GM12878 (cell line): ENCODE data around the gene PLP1. TPM values are rescaled to one million over a fixed set of nuclear protein-coding genes. Genes with fewer than 3 reads are reported as not detected.

ENCODE experiments used
- ATAC-seq: fragments of 200-7000 bp; cut with Tn5 transposase; 3 replicates; pipeline ENCODE4 v1.9.1; 2020; ENCODE audit warnings: mild to moderate bottlenecking, moderate library complexity
- BruUV-seq: library from RNA; stranded (reverse); fragments of 400-500 nt; replicated peaks from 2 replicates; lab custom pipeline; 2021; lab: Mats Ljungman, UMichigan
- CTCF ChIA-PET: fragments of 300-600 bp; sonication (Branson Sonifier 250); formaldehyde crosslinking; extraction: SDS; loops from one replicate; lab custom pipeline; 2021; ENCODE audit warnings: inconsistent platforms; lab: Yijun Ruan, JAX
- POLR2A ChIA-PET: fragments of 350-600 bp; formaldehyde crosslinking; extraction: SDS; loops from one replicate; lab custom pipeline; 2021; ENCODE audit warnings: inconsistent platforms; lab: Charles Lee
- RAD21 ChIA-PET: fragments of 300-600 bp; sonication (Branson Sonifier 250); formaldehyde crosslinking; loops from one replicate; lab custom pipeline; 2023; ENCODE audit warnings: antibody characterized with exemption; ENCODE audit not compliant: unreplicated experiment; lab: Charles Lee
- SMC1A ChIA-PET: fragments of 300-600 bp; sonication (Branson Sonifier 250); formaldehyde crosslinking; loops from one replicate; lab custom pipeline; 2023; ENCODE audit not compliant: unreplicated experiment, uncharacterized antibody; lab: Charles Lee
- DNase-seq: peaks from one replicate; pipeline ENCODE4 v3.0.0-alpha.2; 2011; ENCODE audit warnings: low read depth, low spot score
- FAIRE-seq: peaks from 3 replicates; lab custom pipeline; 2011; peaks lifted over from hg19 to GRCh38; lab: Jason Lieb, UNC
- H2AFZ ChIP-seq: 2 replicates; pipeline ENCODE4 v1.6.0; 2011; ENCODE audit warnings: low read depth, low read length, control low read depth; ENCODE audit not compliant: control insufficient read depth
- H3K27ac ChIP-seq: 2 replicates; pipeline ENCODE4 v1.5.1; 2011; ENCODE audit warnings: control low read depth; ENCODE audit not compliant: control insufficient read depth, insufficient read depth
- H3K27me3 ChIP-seq, 2 experiments: replicated peaks in 1 of 2; 2 replicates each; pipeline versions ENCODE4 v1.6.0 to v1.6.1; 2011; ENCODE audit warnings: low read length in 1 of 2; ENCODE audit not compliant: control insufficient read depth in 2 of 2, insufficient read depth in 2 of 2
- H3K36me3 ChIP-seq, 2 experiments: 2 replicates each; pipeline ENCODE4 v1.5.1; 2011; ENCODE audit warnings: low read length in 1 of 2; ENCODE audit not compliant: control insufficient read depth in 2 of 2, insufficient read depth in 2 of 2
- H3K4me1 ChIP-seq: 2 replicates; pipeline ENCODE4 v1.6.1; 2011; ENCODE audit warnings: mild to moderate bottlenecking, low read length, moderate library complexity, mixed read lengths; ENCODE audit not compliant: control insufficient read depth, insufficient read depth
- H3K4me2 ChIP-seq: 2 replicates; pipeline ENCODE4 v1.6.0; 2011; ENCODE audit warnings: control low read depth; ENCODE audit not compliant: control insufficient read depth, insufficient read depth
- H3K4me3 ChIP-seq: fragments of 200-600 bp; sonication (generic); 2 replicates; pipeline ENCODE4 v1.5.1; 2016
- H3K79me2 ChIP-seq: 2 replicates; pipeline ENCODE4 v1.6.0; 2011; ENCODE audit warnings: low read length; ENCODE audit not compliant: control insufficient read depth, insufficient read depth
- H3K9ac ChIP-seq: 2 replicates; pipeline ENCODE4 v1.8.0; 2011; ENCODE audit warnings: low read length, control low read depth, mixed read lengths; ENCODE audit not compliant: control insufficient read depth, insufficient read depth
- H3K9me3 ChIP-seq: replicated peaks from 3 replicates; pipeline ENCODE4 v1.5.1; 2011; ENCODE audit warnings: mild to moderate bottlenecking, low read length; ENCODE audit not compliant: control insufficient read depth, insufficient read depth
- H4K20me1 ChIP-seq: 2 replicates; pipeline ENCODE4 v1.6.0; 2011; ENCODE audit not compliant: control insufficient read depth, insufficient read depth
- BHLHE40 ChIP-seq, 2 experiments: fragments of 450-650 bp in 1 of 2; IDR thresholded peaks; 2 replicates each; pipeline ENCODE4 v1.6.1; 2011 to 2017; ENCODE audit warnings: low read depth in 2 of 2, borderline replicate concordance in 1 of 2, improper control_type of control experiment in 1 of 2, low read length in 1 of 2, mild to moderate bottlenecking in 1 of 2
- CHD4 ChIP-seq: fragments of 200-600 bp; sonication (generic); IDR thresholded peaks from 2 replicates; pipeline ENCODE4 v1.6.1; 2016; ENCODE audit warnings: mild to moderate bottlenecking
- DPF2 ChIP-seq: fragments of 450-650 bp; IDR thresholded peaks from 2 replicates; pipeline ENCODE4 v1.6.1; 2017; ENCODE audit warnings: mild to moderate bottlenecking
- EGR1 ChIP-seq, 2 experiments: IDR thresholded peaks; 1 replicate in 1 of 2; 2 replicates in 1 of 2; pipeline ENCODE4 v1.6.1; 2011 to 2012; ENCODE audit warnings: low read depth in 2 of 2, low read length in 2 of 2, borderline replicate concordance in 1 of 2, mild to moderate bottlenecking in 1 of 2, moderate library complexity in 1 of 2
- JUND ChIP-seq: IDR thresholded peaks from 2 replicates; pipeline ENCODE4 v1.6.1; 2012; ENCODE audit warnings: low read depth, mild to moderate bottlenecking, low read length, improper control_type of control experiment, moderate library complexity
- NR2C2 ChIP-seq: IDR thresholded peaks from 2 replicates; pipeline ENCODE4 v1.6.1; 2011; ENCODE audit warnings: borderline replicate concordance, low read depth; ENCODE audit not compliant: control insufficient read depth, insufficient read length
- POU2F2 ChIP-seq: IDR thresholded peaks from 3 replicates; pipeline ENCODE4 v1.6.1; 2011; ENCODE audit warnings: low read depth, mild to moderate bottlenecking, low read length, borderline replicate concordance
- RBBP5 ChIP-seq: fragments of 200-600 bp; sonication (generic); conservative IDR thresholded peaks from 2 replicates; pipeline ENCODE4 v1.6.1; 2016
- SUPT20H ChIP-seq: IDR thresholded peaks from 2 replicates; pipeline ENCODE4 v1.6.1; 2011; ENCODE audit warnings: low read depth, mild to moderate bottlenecking, low read length, moderate library complexity, borderline replicate concordance; ENCODE audit not compliant: control insufficient read depth
- ZBED1 ChIP-seq: IDR thresholded peaks from 2 replicates; pipeline ENCODE4 v1.6.1; 2016; ENCODE audit warnings: borderline replicate concordance
- WGBS: methylation state at CpG from one replicate; pipeline ENCODE4 v1.1.6; 2016; ENCODE audit warnings: low lambda C conversion rate; ENCODE audit not compliant: insufficient replicate concordance, insufficient coverage; ENCODE audit errors: missing lambda C conversion rate; 5-methylcytosine and 5-hydroxymethylcytosine counted together
- in situ Hi-C: fragments of 300-500 bp; cut with MboI; formaldehyde crosslinking; loops from 9 replicates; pipeline ENCODE4 v1.14.3; 2018; ENCODE audit warnings: mixed read lengths
- intact Hi-C: fragments of 100-400 bp; cut with micrococcal nuclease; formaldehyde crosslinking; loops from one replicate; pipeline ENCODE4 v1.14.2; 2022; ENCODE audit not compliant: unreplicated experiment
- polyA plus RNA-seq, 11 experiments: library from polyadenylated mRNA; depleted of rRNA in 4 of 11; unstranded in 6 of 11; stranded (reverse) in 5 of 11; fragments of >200 nt; fragmentation: Nextera tagmentation in 4 of 11; fragmentation: Illumina TruSeq in 1 of 11; extraction: Ambion mirVana in 4 of 11; extraction: Trizol in 1 of 11; gene quantifications; 1 replicate in 1 of 11; 2 replicates in 10 of 11; pipeline versions ENCODE4 v1.2.1 to v1.2.3, GENCODE V29; 2011 to 2016; ENCODE audit warnings: inconsistent platforms in 2 of 11, missing spikeins in 2 of 11, low read depth in 1 of 11
- total RNA-seq, 4 experiments: library from RNA; depleted of rRNA in 3 of 4; stranded (reverse); fragments of >200 nt in 3 of 4; fragmentation: Illumina TruSeq in 1 of 4; extraction: Trizol in 1 of 4; gene quantifications; 2 replicates each; pipeline versions ENCODE4 v1.2.1 to v1.2.3, GENCODE V29; 2013 to 2021
- TF ChIP-seq, protein P1 (sequence below): fragments of 450-650 bp; IDR thresholded peaks from 2 replicates; pipeline ENCODE4 v1.6.1; 2016; ENCODE audit warnings: mild to moderate bottlenecking, moderate library complexity, borderline replicate concordance

The PLP1 gene
- total and polyA plus RNA-seq, 10 of the 15 experiments (the other 5 are each of a cell fraction or from before 2014, with no cell fraction given) = not detected

GRCh38 chrX:103729015-103729414, 47.6 kb upstream of the PLP1 start:
- ATAC-seq (no peak), DNase-seq (no peak), FAIRE-seq (no peak)
- H3K36me3 ChIP-seq = no peaks in the 10 kb centered on the region
- WGBS = 5% methylated on average over 5 of the region's 5 CpGs
- in situ Hi-C loops (no loop called here), intact Hi-C loops (no loop called here)
- no peaks in the 10 kb centered on the region for H4K20me1 ChIP-seq
- TF ChIP-seq JUND = no peak
- no peak for TF ChIP-seq BHLHE40 (IDR thresholded peaks at IDR 0.05; ENCODE audit: borderline replicate concordance in 1 of 2, low read depth in 2 of 2, low read length in 1 of 2)
- TF ChIP-seq CHD4 = no peak
- TF ChIP-seq, protein P1, sequence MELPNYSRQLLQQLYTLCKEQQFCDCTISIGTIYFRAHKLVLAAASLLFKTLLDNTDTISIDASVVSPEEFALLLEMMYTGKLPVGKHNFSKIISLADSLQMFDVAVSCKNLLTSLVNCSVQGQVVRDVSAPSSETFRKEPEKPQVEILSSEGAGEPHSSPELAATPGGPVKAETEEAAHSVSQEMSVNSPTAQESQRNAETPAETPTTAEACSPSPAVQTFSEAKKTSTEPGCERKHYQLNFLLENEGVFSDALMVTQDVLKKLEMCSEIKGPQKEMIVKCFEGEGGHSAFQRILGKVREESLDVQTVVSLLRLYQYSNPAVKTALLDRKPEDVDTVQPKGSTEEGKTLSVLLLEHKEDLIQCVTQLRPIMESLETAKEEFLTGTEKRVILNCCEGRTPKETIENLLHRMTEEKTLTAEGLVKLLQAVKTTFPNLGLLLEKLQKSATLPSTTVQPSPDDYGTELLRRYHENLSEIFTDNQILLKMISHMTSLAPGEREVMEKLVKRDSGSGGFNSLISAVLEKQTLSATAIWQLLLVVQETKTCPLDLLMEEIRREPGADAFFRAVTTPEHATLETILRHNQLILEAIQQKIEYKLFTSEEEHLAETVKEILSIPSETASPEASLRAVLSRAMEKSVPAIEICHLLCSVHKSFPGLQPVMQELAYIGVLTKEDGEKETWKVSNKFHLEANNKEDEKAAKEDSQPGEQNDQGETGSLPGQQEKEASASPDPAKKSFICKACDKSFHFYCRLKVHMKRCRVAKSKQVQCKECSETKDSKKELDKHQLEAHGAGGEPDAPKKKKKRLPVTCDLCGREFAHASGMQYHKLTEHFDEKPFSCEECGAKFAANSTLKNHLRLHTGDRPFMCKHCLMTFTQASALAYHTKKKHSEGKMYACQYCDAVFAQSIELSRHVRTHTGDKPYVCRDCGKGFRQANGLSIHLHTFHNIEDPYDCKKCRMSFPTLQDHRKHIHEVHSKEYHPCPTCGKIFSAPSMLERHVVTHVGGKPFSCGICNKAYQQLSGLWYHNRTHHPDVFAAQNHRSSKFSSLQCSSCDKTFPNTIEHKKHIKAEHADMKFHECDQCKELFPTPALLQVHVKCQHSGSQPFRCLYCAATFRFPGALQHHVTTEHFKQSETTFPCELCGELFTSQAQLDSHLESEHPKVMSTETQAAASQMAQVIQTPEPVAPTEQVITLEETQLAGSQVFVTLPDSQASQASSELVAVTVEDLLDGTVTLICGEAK = no peak
- no peak for TF ChIP-seq EGR1 (IDR thresholded peaks at IDR 0.05; ENCODE audit: borderline replicate concordance in 1 of 2, low read depth in 2 of 2, low read length in 2 of 2)
- no peak for TF ChIP-seq NR2C2
- TF ChIP-seq DPF2 = no peak
- TF ChIP-seq POU2F2 = no peak
- no peak for TF ChIP-seq SUPT20H
- TF ChIP-seq RBBP5 = no peak
- TF ChIP-seq ZBED1 = no peak
- H3K79me2 ChIP-seq = no peaks in the 10 kb centered on the region
- ChIA-PET POLR2A (no interaction called here), CTCF (no interaction called here), SMC1A (interaction anchor here (0.6 kb wide), 1 partner anchor 325 kb away, joined by 3 read pairs; no protein-coding TSS in a partner anchor), RAD21 (no interaction called here)
- H3K27me3 ChIP-seq = no peaks in the 10 kb centered on the region; a peak in 2 of 4 replicates
- no peaks in the 10 kb centered on the region for H3K9me3 ChIP-seq
- no peak overlapping the region for H3K4me3 ChIP-seq
- no TSS peak for BruUV-seq
- H2AFZ ChIP-seq = no peak overlapping the region
- no peaks in the 10 kb centered on the region for H3K4me1 ChIP-seq
- no peak overlapping the region for H3K4me2 ChIP-seq
- H3K9ac ChIP-seq = no peak overlapping the region
- no peak overlapping the region for H3K27ac ChIP-seq
